Stimulated activated CD4-positive, alpha-beta T cell treated with anti-CD3 and anti-CD28 coated beads, Interleukin-15, amount 100 ng/mL, for 1 hour (primary cell): Measurements from ENCODE around the gene TXNRD1.
"Not testable (repeated sequence)": the region's sequence is repeated elsewhere in the genome, so short reads cannot be mapped to it uniquely, and the experiment has no call there.

Source experiments
- DNase-seq, 2 donors: peaks; one replicate each; pipeline ENCODE4 v3.0.0-alpha.2; 2020; ENCODE audit warnings: low read depth in 1 of 2, low spot score in 1 of 2

The TXNRD1 gene

DNA sequence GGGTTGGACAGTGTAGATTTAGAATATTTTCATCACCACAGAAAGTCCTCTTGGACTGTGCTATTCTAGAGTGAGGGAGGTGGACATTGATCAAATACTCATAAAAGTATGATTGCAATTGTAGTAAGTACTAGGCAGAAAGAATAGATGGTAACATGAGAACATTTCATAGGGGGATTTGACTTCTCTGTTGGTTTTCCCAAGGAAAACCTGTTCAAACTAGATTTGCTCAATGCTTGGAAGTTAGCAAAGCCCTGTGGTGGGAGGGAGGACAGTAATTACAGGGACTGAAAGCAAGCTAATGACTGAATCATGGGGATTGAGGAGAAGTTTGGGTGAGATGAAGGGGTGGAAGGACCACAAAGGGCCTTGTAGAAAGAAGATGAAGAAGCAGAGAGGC lies 63.6 kb downstream of the TXNRD1 start:
- no peak for DNase-seq

DNA sequence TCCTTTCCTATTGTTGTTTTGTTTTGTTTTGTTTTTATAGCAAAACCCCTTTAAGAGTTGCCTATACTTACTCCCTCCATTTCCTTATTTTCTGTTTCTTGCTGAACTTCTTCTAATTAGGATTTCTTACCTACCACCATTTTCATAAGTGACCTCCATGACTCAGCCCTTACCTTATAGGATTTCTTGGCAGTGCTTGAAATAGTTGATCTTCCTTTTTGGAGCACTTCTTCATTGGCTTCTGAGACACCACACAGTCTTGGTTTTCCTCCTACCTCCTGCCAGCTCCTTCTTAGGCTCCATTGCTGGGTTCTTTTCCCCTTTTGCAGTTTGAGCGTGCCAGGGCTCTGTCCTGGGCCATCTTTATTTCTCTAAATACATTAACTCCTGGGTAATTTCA lies 64.5 kb downstream of the TXNRD1 start:
- DNase-seq: no peak

DNA sequence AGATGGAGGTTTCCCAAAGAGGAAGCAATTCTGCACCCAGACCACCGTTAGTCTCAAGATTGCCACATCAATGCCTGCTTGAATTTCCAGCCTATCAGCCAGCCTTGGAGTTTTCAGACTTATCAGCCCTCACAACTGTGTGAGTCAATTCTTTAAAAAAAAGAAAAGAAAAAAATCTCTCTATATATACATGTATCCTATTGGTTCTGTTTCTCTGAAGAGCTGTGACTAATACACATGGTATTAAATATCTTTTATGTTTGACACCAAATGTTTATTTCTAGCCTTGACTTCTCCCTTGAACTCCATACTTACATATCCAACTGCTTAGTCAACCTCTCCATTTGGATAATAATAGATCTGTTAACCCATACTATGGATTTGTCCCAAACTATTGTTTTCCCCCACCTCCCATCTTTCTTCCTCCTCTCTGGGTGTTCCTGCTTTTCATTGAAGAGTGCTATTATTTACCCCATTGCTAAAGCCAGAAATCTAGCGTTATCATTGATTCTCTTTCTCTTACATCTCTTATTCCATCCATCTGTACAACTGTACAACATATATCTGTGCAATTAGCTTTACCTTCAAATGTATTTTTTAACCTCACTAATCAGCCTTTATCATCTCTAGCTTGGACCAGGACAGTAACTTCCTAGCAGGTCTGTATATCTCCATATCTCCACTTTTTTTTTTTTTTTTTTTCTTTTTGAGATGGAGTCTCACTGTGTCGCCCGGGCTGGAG lies 65.3 kb downstream of the TXNRD1 start:
- DNase-seq: no peak

DNA sequence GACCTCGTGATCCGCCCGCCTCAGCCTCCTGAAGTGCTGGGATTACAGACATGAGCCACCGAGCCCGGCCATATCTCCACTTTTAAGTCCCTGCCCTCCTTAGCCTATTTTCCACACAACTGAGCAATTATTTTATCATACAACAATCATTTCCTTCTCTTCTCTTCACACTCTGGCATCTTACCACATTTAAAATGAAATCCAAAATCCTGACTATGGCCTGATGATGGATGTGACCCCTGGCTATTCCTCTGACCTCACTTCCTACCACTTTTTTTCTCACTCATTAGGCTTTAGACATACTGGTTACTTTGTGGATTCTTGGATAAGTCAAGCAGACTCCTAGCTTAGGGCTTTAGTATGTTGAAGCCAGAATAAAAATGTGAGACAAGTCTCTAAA lies 66.1 kb downstream of the TXNRD1 start:
- no peak for DNase-seq

DNA sequence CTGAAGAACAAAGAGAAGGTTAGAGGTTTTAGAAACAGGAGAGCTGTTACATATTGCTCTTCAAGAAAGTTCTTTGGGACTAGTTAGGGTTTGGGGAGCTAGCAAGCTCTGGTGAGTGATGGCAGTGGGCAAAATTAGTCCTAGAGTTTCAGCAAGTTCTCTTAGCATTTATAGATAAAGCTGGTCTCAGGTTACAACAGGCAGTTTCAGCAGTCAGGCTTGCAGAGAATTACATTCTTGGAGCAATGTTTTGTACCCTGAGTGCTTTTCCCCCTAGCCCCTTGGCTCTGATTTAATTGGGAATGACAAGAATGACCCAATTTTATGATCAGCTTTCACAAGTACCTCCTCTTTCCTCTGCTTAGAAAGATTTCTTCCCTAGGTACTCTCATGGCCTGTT lies 66.5 kb downstream of the TXNRD1 start:
- DNase-seq: no peak

DNA sequence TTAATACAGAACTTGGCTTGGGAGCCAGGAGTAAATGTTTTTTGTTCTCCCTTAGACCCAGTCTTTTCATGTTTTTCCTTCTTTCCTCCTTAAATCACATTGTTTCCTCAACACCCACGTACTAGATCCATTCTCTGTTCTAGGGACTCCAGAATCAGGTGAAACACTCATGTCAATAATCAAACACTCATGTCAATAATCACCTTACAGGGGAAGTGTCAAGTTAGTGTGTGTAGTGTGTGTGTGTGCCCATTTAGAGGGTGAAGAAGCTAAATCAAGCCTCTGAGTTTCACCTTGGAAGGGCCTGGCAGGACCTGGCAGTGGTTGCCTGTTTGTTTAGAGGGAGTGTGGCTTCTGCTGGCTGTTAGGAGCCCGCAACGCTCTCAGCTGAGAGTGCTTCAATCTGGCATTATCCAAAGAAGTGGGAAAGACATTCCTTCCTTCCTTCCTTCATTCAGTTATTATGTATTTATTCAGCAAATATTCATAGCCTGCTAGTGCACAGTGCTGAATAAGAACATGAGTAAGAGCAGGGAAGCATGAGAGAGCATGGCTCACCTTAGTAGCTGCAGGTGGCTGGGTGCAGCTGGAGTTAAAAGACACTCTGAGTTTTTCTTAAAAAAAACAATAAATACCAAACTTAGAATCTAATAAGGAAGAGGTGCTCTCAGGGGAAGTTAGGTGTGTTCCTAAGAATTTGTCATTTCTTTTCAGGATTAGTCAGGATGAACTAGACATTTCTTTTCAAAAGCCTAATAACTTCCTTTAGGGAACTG lies 70.3 kb downstream of the TXNRD1 start:
- DNase-seq: no peak

DNA sequence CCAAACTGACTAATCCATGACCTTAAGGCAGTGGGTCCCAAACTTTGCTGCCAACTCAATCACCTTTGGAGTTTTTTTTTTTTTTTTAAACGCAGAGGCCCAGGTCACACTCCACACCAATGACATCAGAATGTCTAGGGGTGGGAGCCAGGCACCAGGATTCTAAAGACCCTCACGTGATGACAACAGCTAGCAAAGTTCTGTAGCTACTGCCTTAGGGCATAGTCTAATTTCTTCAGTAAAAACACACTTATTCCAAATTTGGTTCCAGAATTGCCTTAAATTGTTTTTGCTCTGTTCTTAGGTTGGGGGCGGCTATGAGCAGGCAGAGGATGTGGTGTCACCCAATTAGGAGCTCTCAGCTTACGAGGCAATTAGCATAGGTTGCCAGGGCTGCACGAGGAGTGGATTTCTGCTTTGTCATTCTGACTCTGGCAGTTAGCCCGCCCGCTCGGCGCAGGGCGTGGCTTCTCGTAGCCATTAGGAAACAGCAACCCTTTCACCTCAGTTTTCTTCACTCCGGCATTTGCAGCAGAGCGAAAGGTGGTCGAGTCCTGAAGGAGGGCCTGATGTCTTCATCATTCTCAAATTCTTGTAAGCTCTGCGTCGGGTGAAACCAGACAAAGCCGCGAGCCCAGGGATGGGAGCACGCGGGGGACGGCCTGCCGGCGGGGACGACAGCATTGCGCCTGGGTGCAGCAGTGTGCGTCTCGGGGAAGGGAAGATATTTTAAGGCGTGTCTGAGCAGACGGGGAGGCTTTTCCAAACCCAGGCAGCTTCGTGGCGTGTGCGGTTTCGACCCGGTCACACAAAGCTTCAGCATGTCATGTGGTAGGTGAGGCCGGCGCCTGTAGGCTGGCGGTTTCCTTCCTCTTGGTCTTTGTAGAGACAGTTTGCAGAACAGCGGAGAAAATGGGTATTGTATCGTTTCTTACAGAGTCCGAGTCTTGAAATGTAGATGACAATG lies 71.2 kb downstream of the TXNRD1 start:
- DNase-seq: peak; percentile 65 to 79

DNA sequence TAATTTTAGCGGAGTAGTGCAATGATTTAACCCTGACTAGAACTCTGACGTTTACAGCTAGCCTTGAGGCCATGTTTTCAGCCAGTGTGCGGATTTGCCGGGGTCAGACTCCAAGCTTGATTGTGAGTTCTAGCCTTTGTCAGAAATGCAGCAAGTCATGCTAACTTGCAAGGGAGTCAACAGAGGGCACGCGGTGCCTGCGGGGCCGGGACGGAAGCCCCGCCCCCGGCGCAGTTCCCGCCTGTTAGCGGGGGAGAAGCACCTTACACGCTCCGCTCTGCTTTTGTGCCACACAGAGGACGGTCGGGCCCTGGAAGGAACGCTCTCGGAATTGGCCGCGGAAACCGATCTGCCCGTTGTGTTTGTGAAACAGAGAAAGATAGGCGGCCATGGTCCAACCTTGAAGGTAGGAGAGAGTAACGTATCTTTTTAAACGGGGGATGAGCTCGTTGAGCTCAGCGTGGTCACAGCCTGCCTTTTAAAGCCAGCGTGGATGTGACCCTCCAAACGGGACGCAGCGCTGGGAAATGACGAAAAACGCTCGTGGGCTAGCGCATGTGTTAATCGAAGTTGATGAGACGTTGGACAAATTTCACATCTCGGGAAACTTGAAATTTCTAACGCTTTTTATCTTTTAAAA lies 73.2 kb downstream of the TXNRD1 start:
- DNase-seq: peak; percentile 70 to 76

DNA sequence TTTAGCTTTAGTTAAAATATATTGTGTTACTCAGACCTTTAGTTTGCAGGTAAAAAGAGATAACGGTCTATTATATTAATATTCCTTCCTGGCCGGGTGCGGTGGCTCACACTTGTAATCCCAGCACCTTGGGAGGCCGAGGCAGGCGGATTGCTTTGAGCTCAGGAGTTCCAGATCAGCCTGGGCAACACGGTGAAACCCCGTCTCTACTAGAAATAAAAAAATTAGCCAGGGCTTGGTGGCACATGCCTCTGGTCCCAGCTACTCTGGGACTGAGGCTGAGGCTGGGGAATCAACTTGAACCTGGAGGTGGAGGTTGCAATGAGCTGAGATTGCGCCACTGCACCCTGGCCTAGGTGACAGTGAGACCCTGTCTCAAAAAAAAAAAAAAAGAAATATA lies 74.7 kb downstream of the TXNRD1 start:
- no peak for DNase-seq

DNA sequence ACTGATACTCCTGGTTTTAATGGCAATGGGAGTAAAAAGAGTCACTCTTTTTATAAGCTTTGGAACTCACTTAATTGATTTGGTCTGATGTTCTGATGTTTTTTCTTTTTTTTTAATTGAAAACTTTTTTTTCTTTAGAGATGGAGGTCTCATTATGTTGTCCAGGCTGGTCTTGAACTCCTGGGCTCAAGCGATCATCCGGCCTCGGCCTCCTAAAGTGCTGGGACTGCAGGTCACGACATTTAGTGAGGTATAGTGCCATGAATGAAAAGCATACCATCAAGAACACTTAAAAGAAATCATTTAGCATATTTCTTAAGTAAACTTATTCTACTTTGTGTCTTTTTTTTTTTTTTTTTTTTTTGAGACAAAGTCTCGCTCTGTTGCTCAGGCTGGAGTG lies 75.3 kb downstream of the TXNRD1 start:
- no peak for DNase-seq

DNA sequence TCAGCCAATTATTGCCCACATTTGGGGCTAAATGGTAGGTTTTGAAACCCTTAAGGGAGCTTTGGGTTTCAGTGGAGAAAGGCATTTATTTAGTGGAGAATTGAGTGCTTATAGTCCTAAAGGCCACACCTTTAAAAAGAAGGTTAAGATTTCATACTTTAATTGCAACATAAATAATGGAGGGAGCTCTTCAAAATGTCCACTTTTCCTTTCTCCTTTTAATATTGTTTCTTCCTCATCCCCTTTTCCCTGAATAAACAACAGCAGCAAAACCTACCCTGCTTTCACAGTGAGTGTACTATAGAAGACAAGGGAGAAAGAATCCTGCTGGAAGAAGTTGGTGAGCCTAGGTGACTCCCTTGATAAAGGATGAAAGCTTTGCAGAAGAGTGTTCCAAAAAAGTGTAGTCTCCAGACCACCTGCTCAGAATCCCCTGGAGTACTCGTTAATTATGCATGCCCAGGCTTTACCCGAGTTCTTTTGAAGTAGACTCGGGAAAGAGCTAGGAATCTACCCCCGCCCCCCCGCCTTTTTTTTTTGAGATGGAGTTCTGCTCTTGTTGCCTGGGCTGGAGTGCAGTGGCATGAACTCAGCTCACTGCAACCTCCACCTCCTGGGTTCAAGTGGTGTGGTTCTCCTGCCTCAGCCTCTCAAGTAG lies 76.4 kb downstream of the TXNRD1 start:
- no peak for DNase-seq

DNA sequence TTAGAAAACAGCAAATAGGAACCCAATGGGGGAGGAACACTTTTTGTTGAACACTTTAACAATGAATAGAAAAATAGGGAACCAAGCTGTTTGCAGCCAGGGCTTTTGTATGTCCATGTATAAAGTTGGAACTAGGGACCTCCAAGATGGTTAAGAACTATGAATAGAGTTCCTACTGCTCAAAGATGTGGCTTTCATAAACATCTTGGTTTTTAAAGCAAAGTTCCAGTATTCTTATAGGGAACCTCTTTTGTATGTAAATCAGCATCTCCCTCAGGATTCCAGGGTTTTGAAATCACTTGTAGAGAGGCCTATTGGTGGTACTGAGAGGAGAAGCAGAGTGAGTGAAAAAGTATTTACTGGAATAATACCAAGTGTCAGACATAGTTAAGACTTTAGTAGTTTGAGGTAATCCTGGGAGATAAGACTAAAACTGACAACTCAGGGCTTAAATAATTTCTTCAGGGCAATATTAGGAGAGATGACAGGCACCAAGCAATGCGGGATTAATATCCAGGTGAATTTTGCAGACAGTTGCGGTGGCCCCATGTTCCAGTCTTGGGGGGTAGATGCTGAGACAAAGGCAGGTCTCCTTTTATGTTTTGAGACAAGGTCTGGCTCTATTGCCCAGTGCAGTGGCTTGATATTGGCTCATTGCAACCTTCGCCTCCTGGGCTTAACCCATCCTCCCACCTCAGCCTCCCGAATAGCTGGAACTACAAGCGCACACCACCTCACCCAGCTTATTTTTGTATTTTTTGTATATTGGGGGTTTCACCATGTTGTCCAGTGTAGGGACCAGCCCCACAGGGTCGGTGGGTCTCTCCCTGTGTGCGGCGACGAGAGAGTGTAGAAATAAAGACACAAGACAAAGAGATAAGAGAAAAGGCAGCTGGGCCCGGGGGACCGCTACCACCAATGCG lies 77.6 kb downstream of the TXNRD1 start:
- DNase-seq: no peak

DNA sequence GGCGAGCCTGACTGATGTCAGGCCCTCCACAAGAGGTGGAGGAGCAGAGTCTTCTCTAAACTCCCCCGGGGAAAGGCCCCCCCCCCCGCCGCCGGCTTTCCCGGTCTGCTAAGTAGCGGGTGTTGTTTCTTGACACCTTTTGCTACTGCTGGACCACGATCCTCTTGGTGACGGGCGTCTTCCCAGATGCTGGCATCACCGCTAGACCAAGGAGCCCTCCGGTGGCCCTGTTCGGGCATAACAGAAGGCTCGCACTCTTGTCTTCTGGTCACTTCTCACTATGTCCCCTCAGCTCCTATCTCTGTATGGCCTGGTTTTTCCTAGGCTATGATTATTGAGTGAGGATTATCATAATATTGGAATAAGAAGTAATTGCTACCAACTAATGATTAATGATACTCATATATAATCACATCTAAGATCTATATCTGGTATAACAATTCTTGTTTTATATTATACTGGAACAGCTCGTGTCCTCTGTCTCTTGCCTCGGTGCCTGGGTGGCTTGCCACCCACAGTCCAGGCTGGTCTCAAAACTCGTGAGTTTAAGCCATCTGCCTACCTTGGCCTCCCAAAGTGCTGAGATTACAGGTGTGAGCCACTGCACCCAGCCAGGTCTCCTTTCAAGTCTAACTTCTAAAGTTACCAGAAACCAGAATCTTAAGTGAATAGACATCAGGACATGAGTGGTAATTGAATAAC lies 78.7 kb downstream of the TXNRD1 start:
- DNase-seq: not testable (repeated sequence)

DNA sequence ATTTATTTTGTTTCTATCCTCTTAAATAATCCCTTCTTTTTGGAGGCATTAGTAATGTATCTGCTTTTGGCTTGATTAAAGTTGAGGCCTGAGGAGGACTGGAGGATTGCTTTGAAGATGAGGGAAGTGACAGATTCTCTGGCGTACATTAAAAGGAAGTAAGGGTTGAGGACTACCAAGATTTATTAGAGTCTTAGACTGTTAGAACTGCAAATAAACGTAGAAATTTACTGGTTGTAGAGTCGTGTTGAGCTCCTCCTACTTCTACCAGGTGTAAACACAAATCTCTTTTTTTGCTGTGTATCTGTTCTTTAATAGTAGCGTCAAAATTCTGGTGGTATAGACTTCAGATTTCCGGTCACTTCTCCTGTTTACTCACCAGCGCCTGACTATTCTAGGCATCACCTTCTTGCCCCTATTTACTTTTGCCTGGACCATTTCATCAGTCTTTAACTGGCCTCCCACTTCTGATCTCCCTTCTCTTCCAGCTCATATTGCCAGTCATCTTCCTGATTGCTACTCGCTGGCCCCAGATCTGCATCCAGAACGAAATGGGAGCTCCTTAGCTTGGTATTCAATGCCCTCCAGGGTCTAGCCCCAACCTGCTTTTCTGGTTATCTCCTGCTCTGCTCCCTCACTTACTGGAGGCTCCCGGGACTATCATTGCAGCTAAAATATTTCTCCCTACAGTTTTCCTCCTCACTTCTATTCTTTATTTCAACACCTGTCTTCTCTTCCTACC lies 79.5 kb downstream of the TXNRD1 start:
- no peak for DNase-seq

DNA sequence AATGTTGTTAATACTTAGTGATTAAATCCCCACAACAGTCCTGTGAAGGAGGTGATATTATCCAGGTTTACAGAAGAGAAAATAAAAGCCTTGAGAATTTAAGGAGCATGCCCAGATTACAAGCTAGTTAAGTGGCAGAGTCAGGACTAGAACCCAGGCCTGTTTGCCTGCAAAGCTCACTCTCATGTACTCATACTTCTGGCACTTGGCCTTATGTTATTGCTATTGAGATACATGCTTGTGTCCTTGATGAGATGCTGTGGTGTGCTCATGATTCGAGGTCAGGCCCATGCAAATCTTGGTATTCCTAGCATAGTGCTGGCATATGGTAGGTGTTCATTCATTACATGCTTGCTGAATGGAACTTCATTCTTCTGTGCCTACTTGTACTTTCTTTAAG lies 80.4 kb downstream of the TXNRD1 start:
- no peak for DNase-seq

DNA sequence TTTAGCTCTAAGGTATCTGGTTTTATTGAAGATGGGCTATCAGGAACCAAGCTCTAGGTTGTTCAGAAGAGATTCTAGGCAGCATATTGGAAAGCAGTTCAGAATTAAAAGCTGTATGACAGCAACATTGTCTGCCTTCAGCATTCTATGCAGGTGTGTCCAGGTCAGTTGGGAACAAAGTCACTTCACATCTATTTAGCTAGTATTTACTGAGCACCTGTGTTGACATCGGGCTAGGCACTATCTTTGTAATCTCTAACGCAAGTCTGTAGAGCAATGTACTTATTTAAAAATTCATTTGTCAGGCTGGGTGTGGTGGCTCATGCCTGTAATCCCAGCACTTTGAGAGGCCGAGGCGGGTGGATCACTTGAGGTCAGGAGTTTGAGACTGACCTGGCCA lies 81.1 kb downstream of the TXNRD1 start:
- DNase-seq: no peak

DNA sequence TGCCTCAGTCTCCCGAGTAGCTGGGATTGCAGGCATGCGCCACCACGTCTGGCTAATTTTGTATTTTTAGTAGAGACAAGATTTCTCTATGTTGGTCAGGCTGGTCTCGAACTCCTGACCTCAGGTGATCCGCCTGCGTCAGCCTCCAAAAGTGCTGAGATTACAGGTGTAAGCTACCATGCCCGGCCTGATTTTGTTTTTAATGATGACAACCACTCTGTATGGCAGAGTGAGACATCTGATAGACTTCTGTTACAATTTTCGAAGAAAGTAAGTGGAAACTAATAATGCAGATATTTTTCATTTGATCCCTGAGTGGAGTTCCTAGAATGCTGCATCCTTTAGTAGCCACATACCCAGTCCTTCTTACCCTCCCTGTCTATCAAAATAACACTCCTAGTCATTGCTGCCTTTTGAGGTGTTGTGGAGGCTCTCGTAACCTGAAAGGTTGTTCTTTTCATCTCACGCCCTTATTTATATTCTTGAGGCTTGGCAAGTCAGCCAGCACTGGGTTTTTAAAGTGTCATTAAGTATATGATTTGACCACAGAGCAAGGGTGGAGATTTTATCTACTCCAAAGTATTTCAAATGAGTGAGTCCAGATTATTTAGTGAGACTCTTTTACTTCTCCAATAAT lies 82.0 kb downstream of the TXNRD1 start:
- DNase-seq: no peak
